ENCODE measurements around the gene RAD9A.

DNA sequence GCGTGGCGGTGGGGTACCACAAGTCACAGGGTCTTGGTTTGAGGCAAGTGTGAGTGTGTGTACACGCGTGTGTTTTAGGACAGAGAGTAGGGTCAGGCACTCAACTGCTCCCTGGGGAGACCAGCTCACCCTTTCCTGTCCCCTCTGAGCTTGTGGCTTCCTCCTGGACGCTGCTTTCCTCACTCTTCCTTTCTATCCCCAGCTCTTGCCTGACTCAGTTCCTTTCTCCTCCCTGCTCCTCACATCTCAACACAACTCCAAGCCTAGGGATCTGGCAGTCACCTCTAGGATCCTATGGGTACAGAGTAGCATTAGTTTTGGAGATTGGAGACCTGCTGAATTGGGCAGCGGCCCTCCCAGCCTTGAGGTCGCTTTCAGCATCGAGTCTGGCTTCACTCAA lies 22.5 kb upstream of the RAD9A start:
- TF ChIP-seq, protein P1, sequence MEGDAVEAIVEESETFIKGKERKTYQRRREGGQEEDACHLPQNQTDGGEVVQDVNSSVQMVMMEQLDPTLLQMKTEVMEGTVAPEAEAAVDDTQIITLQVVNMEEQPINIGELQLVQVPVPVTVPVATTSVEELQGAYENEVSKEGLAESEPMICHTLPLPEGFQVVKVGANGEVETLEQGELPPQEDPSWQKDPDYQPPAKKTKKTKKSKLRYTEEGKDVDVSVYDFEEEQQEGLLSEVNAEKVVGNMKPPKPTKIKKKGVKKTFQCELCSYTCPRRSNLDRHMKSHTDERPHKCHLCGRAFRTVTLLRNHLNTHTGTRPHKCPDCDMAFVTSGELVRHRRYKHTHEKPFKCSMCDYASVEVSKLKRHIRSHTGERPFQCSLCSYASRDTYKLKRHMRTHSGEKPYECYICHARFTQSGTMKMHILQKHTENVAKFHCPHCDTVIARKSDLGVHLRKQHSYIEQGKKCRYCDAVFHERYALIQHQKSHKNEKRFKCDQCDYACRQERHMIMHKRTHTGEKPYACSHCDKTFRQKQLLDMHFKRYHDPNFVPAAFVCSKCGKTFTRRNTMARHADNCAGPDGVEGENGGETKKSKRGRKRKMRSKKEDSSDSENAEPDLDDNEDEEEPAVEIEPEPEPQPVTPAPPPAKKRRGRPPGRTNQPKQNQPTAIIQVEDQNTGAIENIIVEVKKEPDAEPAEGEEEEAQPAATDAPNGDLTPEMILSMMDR (conservative IDR thresholded peaks at IDR 0.05; ENCODE audit: low read depth, low read length), result no peak
- TF ChIP-seq EZH2 (IDR thresholded peaks at IDR 0.05; ENCODE audit: borderline replicate concordance, low read depth, low read length, poor library complexity, severe bottlenecking), result no peak
